H1 (cell line): ENCODE measurements around the gene EVX2. TPM values are rescaled to one million over a fixed set of nuclear protein-coding genes. Genes with fewer than 3 reads are reported as not detected.

Experiments
- CHD7 ChIP-seq: fragments of 300-600 bp; sonication (generic); IDR thresholded peaks from 2 replicates; pipeline ENCODE4 v1.7.1; 2012; ENCODE audit warnings: low read length, moderate library complexity, mild to moderate bottlenecking, inconsistent platforms; ENCODE audit not compliant: insufficient replicate concordance
- CREB1 ChIP-seq: IDR thresholded peaks from 2 replicates; pipeline ENCODE4 v1.6.1; 2012; ENCODE audit warnings: inconsistent platforms
- CTBP2 ChIP-seq: IDR thresholded peaks from 2 replicates; pipeline ENCODE4 v1.7.0; 2011; ENCODE audit warnings: borderline replicate concordance, mild to moderate bottlenecking, moderate library complexity, mixed read lengths, low read length; ENCODE audit not compliant: insufficient read depth, insufficient read length
- EGR1 ChIP-seq: IDR thresholded peaks from 2 replicates; pipeline ENCODE4 v1.6.1; 2011; ENCODE audit warnings: low read depth, low read length, borderline replicate concordance
- EP300 ChIP-seq, 2 experiments: IDR thresholded peaks; 1 replicate in 1 of 2; 2 replicates in 1 of 2; pipeline ENCODE4 v1.6.1; 2011 to 2012; ENCODE audit warnings: low read depth in 2 of 2, low read length in 2 of 2, mild to moderate bottlenecking in 2 of 2, borderline replicate concordance in 1 of 2, inconsistent platforms in 1 of 2, moderate library complexity in 1 of 2
- HDAC2 ChIP-seq, 2 experiments: fragments of 300-600 bp in 1 of 2; sonication (generic) in 1 of 2; IDR thresholded peaks; 2 replicates each; pipeline ENCODE4 v1.6.1; 2011 to 2012; ENCODE audit warnings: low read depth in 2 of 2, low read length in 2 of 2, mild to moderate bottlenecking in 2 of 2, moderate library complexity in 2 of 2, borderline replicate concordance in 1 of 2, inconsistent platforms in 1 of 2
- JUND ChIP-seq: IDR thresholded peaks from 2 replicates; pipeline ENCODE4 v1.6.1; 2011; ENCODE audit warnings: mild to moderate bottlenecking, improper control_type of control experiment, low read length
- SP2 ChIP-seq: IDR thresholded peaks from 2 replicates; pipeline ENCODE4 v1.6.1; 2012; ENCODE audit warnings: mild to moderate bottlenecking, low read length, inconsistent platforms
- TAF7 ChIP-seq: optimal IDR thresholded peaks from 2 replicates; pipeline ENCODE3; 2011; ENCODE audit warnings: low read depth, mild to moderate bottlenecking, inconsistent platforms, low read length, moderate library complexity, borderline replicate concordance
- TEAD4 ChIP-seq: IDR thresholded peaks from 2 replicates; pipeline ENCODE4 v1.6.1; 2012; ENCODE audit warnings: low read depth, low read length, inconsistent platforms, mixed read lengths
- polyA plus RNA-seq, 7 experiments: library from polyadenylated mRNA; depleted of rRNA in 3 of 7; stranded (reverse) in 5 of 7; unstranded in 2 of 7; fragments of >200 nt in 5 of 7; fragments of 200-250 nt in 2 of 7; gene quantifications; 1 replicate in 5 of 7; 2 replicates in 1 of 7; 4 replicates in 1 of 7; pipeline versions ENCODE4 v1.2.1 to v1.2.3, GENCODE V29; 2011 to 2013; ENCODE audit warnings: missing spikeins in 2 of 7, mixed read lengths in 2 of 7
- total RNA-seq: library from RNA; stranded (reverse); fragmentation: NEBNext Ultra II Directional; extraction: Animal tissue kit (Norgen Biotek cat#: 25700); gene quantifications from 2 replicates; pipeline ENCODE4 v1.2.1, GENCODE V29; 2021

The EVX2 gene
- total and polyA plus RNA-seq, 2 of the 8 experiments (the other 6 are each of a cell fraction or from before 2014, with no cell fraction given) = not detected

DNA sequence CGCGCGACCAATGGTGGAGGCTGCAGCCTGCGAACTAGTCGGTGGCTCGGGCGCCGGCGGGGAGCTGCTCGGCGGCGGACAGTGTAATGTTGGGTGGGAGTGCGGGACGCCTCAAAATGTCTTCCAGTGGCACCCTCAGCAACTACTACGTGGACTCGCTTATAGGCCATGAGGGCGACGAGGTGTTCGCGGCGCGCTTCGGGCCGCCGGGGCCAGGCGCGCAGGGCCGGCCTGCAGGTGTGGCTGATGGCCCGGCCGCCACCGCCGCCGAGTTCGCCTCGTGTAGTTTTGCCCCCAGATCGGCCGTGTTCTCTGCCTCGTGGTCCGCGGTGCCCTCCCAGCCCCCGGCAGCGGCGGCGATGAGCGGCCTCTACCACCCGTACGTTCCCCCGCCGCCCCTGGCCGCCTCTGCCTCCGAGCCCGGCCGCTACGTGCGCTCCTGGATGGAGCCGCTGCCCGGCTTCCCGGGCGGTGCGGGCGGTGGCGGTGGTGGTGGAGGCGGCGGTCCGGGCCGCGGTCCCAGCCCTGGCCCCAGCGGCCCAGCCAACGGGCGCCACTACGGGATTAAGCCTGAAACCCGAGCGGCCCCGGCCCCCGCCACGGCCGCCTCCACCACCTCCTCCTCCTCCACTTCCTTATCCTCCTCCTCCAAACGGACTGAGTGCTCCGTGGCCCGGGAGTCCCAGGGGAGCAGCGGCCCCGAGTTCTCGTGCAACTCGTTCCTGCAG lies 39.1 kb upstream of the EVX2 start, which contains the start of gene HOXD9 (continued):
- TF ChIP-seq EGR1 (0 out of 2 replicates have a peak, but pooled peaks have one; percentile 17), SP2 (no peak), CREB1 (no peak), CHD7 (no peak), CTBP2 (no peak), JUND (no peak), TAF7 (no peak), EP300 (IDR thresholded peaks at IDR 0.05; ENCODE audit: borderline replicate concordance in 1 of 2, low read depth in 2 of 2, low read length in 2 of 2) (no peak), HDAC2 (IDR thresholded peaks at IDR 0.05; ENCODE audit: borderline replicate concordance in 1 of 2, low read depth in 2 of 2, low read length in 2 of 2) (no peak), TEAD4 (no peak)
